Fibroblast of mammary gland (primary cell): ENCODE results near the gene GPR15LG.

ENCODE experiments used
- DNase-seq: peaks from one replicate; pipeline ENCODE4 v3.0.0-alpha.2; 2010; ENCODE audit warnings: low read depth
- H3K4me3 ChIP-seq: 2 replicates; pipeline ENCODE4 v1.5.1; 2011; ENCODE audit warnings: low read depth, mild to moderate bottlenecking, low read length, moderate library complexity; ENCODE audit not compliant: control insufficient read depth
- CTCF ChIP-seq: conservative IDR thresholded peaks from 2 replicates; pipeline ENCODE4 v1.5.1; 2011; ENCODE audit warnings: low read depth, low read length, inconsistent platforms; ENCODE audit not compliant: control insufficient read depth, insufficient read depth

The GPR15LG gene

GRCh38 chr10:84234479-84234878 lies 60.9 kb downstream of the GPR15LG start:
- no peak for TF ChIP-seq CTCF
- DNase-seq, result no peak
- no peak overlapping the region for H3K4me3 ChIP-seq
